ENCODE results near the gene RAPGEF2.
"Not testable (repeated sequence)": the region's sequence is repeated elsewhere in the genome, so short reads cannot be mapped to it uniquely, and the experiment has no call there.

RAPGEF2 gene

GRCh38 chr4:159102622-159103383 lies at the start of gene RAPGEF2:
Gene RAPGEF2 (plus strand): TSS chr4:159103079. CDS start chr4:159104163, 1,084 bp downstream.
- DNase-seq = peak; percentile 70

- no peak for DNase-seq
These were observed 47.0 kb upstream of the RAPGEF2 start for GRCh38 chr4:159055833-159056232.

GRCh38 chr4:159060161-159060560 lies 42.7 kb upstream of the RAPGEF2 start:
- DNase-seq = no peak

- DNase-seq = no peak
These were observed 40.5 kb upstream of the RAPGEF2 start for GRCh38 chr4:159062381-159062780.

GRCh38 chr4:159065513-159066240 lies 37.2 kb upstream of the RAPGEF2 start:
- DNase-seq = no peak

GRCh38 chr4:159068139-159068538 lies 34.7 kb upstream of the RAPGEF2 start:
- not testable (repeated sequence) for DNase-seq

GRCh38 chr4:159069922-159070321 lies 33.0 kb upstream of the RAPGEF2 start:
- no peak for DNase-seq

- DNase-seq = no peak
These were observed 32.1 kb upstream of the RAPGEF2 start for GRCh38 chr4:159070742-159071141.

GRCh38 chr4:159071178-159071968 lies 31.5 kb upstream of the RAPGEF2 start:
- DNase-seq = no peak

GRCh38 chr4:159071969-159072765 lies 30.7 kb upstream of the RAPGEF2 start:
- no peak for DNase-seq

GRCh38 chr4:159075531-159075932 lies 27.3 kb upstream of the RAPGEF2 start:
- no peak for DNase-seq

GRCh38 chr4:159077018-159077417 lies 25.9 kb upstream of the RAPGEF2 start:
- DNase-seq = not testable (repeated sequence)

GRCh38 chr4:159077702-159078495 lies 25.0 kb upstream of the RAPGEF2 start:
- peak; percentile 19 for DNase-seq

GRCh38 chr4:159079074-159079473 lies 23.8 kb upstream of the RAPGEF2 start:
- DNase-seq = no peak

GRCh38 chr4:159086606-159087005 lies 16.3 kb upstream of the RAPGEF2 start:
- no peak for DNase-seq

GRCh38 chr4:159090255-159090654 lies 12.6 kb upstream of the RAPGEF2 start:
- no peak for DNase-seq

- DNase-seq = not testable (repeated sequence)
These were observed 8.7 kb upstream of the RAPGEF2 start for GRCh38 chr4:159094156-159094555.

GRCh38 chr4:159096434-159096833 lies 6.4 kb upstream of the RAPGEF2 start:
- no peak for DNase-seq

GRCh38 chr4:159097144-159097543 lies 5.7 kb upstream of the RAPGEF2 start:
- DNase-seq = no peak

GRCh38 chr4:159097785-159098184 lies 5.1 kb upstream of the RAPGEF2 start:
- no peak for DNase-seq

GRCh38 chr4:159098482-159099127 lies 4.3 kb upstream of the RAPGEF2 start:
- no peak for DNase-seq

All from NCI-H1105 (cell line).